Neural crest cell (in vitro differentiated cells): ENCODE data around the gene FXYD5. TPM values are rescaled to one million over a fixed set of nuclear protein-coding genes. Genes with fewer than 3 reads are reported as not detected.

Experiments used
- DNase-seq: peaks from one replicate; pipeline ENCODE4 v3.0.0; 2021; ENCODE audit warnings: low read depth, mixed read lengths, low spot score
- H3K27ac Mint-ChIP-seq: one replicate; pipeline ENCODE4 v1.8.0; 2021; ENCODE audit warnings: mild to moderate bottlenecking, mixed read lengths; ENCODE audit not compliant: unreplicated experiment
- H3K27me3 Mint-ChIP-seq: 2 replicates; pipeline ENCODE4 v1.8.0; 2021; ENCODE audit warnings: low read depth, mild to moderate bottlenecking, mixed read lengths
- H3K36me3 Mint-ChIP-seq: 2 replicates; pipeline ENCODE4 v1.8.0; 2021; ENCODE audit warnings: low read depth, mild to moderate bottlenecking, mixed read lengths
- H3K4me1 Mint-ChIP-seq: 2 replicates; pipeline ENCODE4 v1.8.0; 2021; ENCODE audit warnings: mixed read lengths
- H3K4me3 Mint-ChIP-seq: one replicate; pipeline ENCODE4 v1.8.0; 2021; ENCODE audit warnings: mild to moderate bottlenecking, mixed read lengths
- H3K9me3 Mint-ChIP-seq: 2 replicates; pipeline ENCODE4 v1.8.0; 2021; ENCODE audit warnings: mixed read lengths
- CTCF ChIP-seq: fragments of 200-600 bp; sonication (generic); conservative IDR thresholded peaks from 2 replicates; pipeline ENCODE4 v1.5.0; 2021; ENCODE audit warnings: antibody characterized with exemption, mild to moderate bottlenecking
- total RNA-seq: library from RNA; stranded (reverse); gene quantifications from 2 replicates; pipeline ENCODE4 v1.2.1, GENCODE V29; 2021

The FXYD5 gene
- total RNA-seq, 1 donor from 2014 or later = 13.3 TPM

GRCh38 chr19:35177377-35178274, 23.1 kb downstream of the FXYD5 start:
- no peaks in the 10 kb centered on the region for H3K27me3 Mint-ChIP-seq
- peaks cover 3% of the 10 kb centered on the region for H3K9me3 Mint-ChIP-seq
- no peak for TF ChIP-seq CTCF
- H3K4me1 Mint-ChIP-seq = peaks cover 10% of the 10 kb centered on the region
- H3K36me3 Mint-ChIP-seq = no peaks in the 10 kb centered on the region
- no peak overlapping the region for H3K4me3 Mint-ChIP-seq
- DNase-seq = no peak
- H3K27ac Mint-ChIP-seq = no peak overlapping the region

GRCh38 chr19:35178701-35179100, 24.2 kb downstream of the FXYD5 start:
- H3K27ac Mint-ChIP-seq = no peak overlapping the region
- H3K9me3 Mint-ChIP-seq = peaks cover 1% of the 10 kb centered on the region
- no peaks in the 10 kb centered on the region for H3K36me3 Mint-ChIP-seq
- DNase-seq = no peak
- no peaks in the 10 kb centered on the region for H3K27me3 Mint-ChIP-seq
- no peak overlapping the region for H3K4me3 Mint-ChIP-seq
- H3K4me1 Mint-ChIP-seq = peaks cover 10% of the 10 kb centered on the region
- no peak for TF ChIP-seq CTCF

GRCh38 chr19:35179830-35180229, 25.3 kb downstream of the FXYD5 start:
- DNase-seq = no peak
- Mint-ChIP-seq H3K36me3 (no peaks in the 10 kb centered on the region), H3K27me3 (peaks cover 6% of the 10 kb centered on the region), H3K4me3 (no peak overlapping the region), H3K27ac (no peak overlapping the region), H3K9me3 (peaks cover 4% of the 10 kb centered on the region), H3K4me1 (peaks cover 9% of the 10 kb centered on the region)
- TF ChIP-seq CTCF = no peak

- no peak for TF ChIP-seq CTCF
- Mint-ChIP-seq H3K36me3 (no peaks in the 10 kb centered on the region), H3K4me3 (no peak overlapping the region), H3K27ac (no peak overlapping the region), H3K9me3 (peaks cover 4% of the 10 kb centered on the region), H3K27me3 (peaks cover 12% of the 10 kb centered on the region), H3K4me1 (no peaks in the 10 kb centered on the region)
- no peak for DNase-seq
Observed at GRCh38 chr19:35181387-35181786, 26.9 kb downstream of the FXYD5 start.

GRCh38 chr19:35184267-35184666, 29.7 kb downstream of the FXYD5 start:
- no peaks in the 10 kb centered on the region for H3K4me1 Mint-ChIP-seq
- peaks cover 16% of the 10 kb centered on the region for H3K27me3 Mint-ChIP-seq
- no peak overlapping the region for H3K27ac Mint-ChIP-seq
- no peak for DNase-seq
- peaks cover 4% of the 10 kb centered on the region for H3K9me3 Mint-ChIP-seq
- H3K4me3 Mint-ChIP-seq = no peak overlapping the region
- no peak for TF ChIP-seq CTCF
- no peaks in the 10 kb centered on the region for H3K36me3 Mint-ChIP-seq
